GM15510 (cell line): ENCODE measurements around the gene GDI1.

ENCODE experiments used
- POLR2A ChIP-seq: IDR thresholded peaks from 3 replicates; pipeline ENCODE4 v1.6.1; 2011; ENCODE audit warnings: borderline replicate concordance; ENCODE audit not compliant: insufficient read length; ENCODE audit errors: extremely low read depth

The GDI1 gene

DNA sequence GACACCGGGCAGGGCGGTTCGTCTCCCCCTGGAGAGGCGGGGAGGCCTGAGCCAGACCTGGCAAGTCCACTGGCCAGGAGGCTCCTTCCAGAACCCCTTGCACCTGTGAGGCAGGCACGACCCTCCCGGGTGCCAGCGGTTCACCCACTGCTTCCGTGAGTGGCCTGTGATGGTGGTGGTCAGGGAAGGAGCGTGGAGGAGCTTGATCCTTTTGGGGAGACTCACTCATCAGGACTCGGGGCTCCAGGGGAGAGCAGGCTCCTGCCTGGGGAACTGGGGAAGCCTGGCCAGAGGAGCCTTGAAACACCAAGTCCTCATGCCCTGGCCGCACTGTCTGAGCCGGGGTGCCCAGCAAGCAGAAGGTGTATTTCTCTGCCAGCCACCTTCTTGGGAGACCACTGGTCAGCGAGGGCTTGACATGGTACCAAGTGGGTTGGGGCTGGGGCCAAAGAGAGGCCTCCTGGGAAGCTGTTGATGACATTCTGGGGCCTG lies 7.8 kb downstream of the GDI1 start:
- TF ChIP-seq POLR2A, result no peak

DNA sequence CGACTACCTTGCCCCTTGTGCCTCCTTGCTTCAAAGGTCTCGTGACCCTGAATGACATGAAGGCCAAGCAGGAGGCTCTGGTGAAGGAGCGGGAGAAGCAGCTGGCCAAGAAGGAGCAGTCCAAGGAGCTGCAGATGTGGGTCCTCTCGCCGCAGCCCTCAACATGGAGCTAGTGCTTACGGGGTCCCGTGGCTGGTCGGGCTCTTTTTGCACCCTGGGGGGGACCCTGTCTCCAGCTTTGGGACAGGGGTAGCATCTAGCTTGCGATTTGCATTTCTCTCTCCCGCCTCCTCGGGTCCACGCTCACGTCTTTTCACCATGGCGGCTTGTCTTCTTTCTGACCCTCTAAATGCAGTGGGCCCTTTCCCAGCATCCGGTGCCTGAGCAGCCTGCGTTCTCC lies 8.8 kb downstream of the GDI1 start:
- TF ChIP-seq POLR2A, result no peak

DNA sequence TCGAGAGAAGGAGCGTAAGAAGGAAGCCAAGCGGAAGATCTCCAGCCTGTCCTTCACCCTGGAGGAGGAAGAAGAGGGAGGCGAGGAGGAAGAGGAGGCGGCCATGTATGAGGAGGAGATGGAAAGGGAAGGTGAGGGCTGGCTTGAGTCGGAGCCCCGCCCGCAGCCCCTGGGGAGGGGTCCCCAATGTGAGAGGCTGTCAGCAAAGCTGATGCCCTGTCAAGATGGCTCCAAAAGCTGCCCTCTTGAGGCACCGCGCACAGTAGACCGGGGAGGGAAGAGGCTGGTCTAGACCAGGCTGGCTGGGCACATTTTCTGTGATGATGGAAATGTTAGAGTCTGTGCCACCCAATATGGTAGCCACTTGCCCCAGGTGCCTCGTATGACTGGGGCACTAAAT lies 9.5 kb downstream of the GDI1 start:
- no peak for TF ChIP-seq POLR2A

DNA sequence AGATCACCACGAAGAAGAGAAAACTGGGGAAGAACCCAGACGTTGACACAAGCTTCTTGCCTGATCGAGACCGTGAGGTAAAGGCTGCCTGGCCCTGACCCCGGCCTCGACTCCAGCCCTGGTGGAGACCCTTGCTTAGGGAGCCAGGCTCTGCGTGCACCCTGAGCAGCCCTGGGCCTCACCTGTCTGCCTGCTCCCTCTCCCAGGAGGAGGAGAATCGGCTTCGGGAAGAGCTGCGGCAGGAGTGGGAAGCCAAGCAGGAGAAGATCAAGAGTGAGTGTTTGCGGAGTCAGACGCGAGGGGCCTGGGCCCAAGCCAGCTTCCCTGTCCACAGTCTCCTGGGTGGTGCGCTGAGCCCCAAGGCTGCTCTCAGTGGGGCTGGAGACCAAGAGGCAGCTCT lies 11.5 kb downstream of the GDI1 start:
- TF ChIP-seq POLR2A, result no peak

DNA sequence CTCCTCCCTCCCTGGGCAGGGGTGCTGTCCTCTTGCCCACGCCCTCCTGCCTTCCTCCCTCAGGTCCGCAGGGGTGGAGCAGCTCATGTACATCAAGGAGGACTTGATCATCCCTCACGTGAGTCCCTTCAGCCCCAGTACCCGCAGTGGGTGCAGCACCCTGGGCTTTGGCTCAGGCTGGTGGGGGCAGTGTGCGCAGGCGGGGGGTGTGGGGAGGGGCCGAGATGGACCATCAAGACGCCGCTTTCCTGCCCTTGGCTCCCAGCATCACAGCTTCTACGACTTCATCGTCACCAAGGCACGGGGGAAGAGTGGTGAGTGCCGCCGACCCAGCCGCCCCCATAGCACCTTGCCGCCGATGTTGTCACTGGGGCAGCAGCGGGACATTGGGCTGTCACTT lies 12.7 kb downstream of the GDI1 start:
- no peak for TF ChIP-seq POLR2A

DNA sequence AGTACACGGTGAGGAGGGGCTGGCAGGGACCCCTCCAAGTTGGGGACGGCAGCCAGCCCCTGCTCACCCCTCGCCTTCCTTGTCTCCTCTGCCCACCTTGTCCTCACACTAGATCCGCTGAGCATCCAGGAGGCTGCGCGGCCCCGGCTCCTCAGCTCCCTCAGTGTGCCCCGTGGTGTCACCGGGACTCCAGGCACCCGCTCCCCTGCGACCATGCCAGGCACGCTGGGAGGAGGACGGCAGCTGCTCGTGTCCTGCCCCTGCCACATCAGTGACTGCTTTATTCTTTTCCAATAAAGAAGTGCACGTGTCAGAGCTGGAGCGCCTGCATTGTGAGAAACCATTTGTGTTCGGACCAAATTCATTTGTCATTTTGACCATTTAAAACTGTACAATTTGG lies 13.4 kb downstream of the GDI1 start:
- TF ChIP-seq POLR2A, result no peak

DNA sequence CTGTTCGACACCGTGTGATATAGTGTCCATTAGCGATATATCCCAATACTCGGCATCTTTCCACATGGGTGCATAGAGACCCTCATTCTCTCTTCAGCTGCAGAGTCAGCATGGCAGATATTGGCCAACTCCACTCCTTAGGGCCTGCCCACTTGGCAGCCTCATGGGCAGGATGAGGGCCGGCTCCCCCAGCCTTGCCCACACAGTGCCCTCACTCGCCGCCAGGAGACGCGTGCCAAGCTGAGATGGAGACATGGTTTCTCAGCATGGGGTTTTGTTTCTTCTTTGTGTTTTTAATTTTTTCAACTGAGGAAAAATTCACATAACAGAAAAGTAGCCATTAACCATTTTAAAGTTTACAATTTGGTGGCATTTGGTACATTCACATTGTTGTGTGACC lies 15.9 kb downstream of the GDI1 start:
- TF ChIP-seq POLR2A, result no peak

DNA sequence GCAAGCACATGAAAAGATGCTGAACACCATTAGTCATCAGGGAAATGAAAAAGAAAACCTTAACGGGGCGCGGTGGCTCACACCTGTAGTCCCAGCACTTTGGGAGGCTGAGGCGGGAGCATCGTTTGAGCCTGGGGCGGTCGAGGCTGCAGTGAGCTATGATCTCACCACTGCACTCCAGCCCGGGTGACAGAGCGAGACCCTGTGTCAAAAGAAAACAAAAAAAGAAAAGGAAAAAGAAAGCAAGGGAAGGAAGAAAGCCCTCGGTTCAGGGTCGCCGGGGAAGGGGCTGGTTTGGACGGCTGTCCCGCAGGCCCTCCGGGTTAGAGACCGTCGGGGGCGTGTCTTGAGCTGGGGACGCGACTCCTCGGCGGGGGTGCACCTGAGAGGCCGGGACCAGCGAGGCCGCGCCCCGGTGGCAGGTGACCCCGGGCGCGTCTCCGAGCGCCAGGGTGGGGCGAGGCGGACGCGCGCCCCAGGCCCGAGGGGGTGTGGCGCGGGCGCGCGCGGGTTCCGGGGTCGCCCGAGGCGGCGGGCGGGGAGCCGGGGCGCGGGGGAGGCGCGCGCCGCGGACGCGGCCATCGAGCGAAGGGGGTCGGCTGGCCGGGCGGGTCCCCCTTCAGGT lies 20.6 kb downstream of the GDI1 start:
- no peak for TF ChIP-seq POLR2A

DNA sequence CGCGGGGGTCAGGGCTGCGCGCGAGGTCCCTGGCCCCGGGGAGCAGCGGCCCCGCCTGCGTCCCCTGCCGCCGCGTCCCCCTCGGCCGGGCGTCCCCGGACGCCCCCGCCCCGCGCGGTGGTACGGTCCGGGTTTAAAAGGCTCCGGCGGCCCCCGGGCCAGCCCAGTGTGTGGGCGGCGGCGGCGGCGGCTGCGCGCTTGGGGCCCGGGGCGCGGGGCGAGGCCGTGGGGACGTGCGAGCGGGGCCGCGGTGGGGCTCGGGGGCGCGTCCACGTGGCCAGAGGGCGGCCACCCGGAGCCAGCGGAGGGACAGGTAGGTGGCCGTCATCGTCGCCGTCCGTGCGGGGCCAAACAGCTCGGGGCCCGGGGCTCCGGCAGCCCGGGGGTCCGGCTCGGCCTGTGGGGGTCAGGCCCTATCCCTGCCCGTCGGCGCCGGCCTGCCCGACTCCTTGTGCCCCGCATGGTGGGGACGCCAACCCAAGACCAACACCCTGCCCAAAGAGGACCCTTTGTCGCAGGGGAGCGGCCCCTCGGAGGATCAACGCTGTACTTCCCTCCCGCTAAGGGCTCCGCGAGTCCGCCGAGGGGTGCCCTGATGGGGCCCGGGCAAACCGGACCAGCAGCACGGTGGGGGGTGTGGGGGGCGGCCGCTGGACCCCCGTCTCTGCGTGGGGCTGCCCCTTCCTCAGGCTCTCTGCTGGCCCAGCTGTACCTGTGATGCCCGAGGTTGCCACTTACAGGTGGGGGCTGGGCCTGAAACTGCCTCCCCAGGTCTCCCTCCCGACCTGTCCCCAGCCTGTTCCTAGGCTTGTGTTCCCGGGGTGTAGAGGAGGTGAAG lies 21.4 kb downstream of the GDI1 start, which contains the start of gene PLXNA3:
Gene PLXNA3 (plus strand): TSS at position 166 of the 838 bp plus-strand sequence. CDS start 1,903 bp downstream, outside the sequence.
- peak; percentile 65 for TF ChIP-seq POLR2A

DNA sequence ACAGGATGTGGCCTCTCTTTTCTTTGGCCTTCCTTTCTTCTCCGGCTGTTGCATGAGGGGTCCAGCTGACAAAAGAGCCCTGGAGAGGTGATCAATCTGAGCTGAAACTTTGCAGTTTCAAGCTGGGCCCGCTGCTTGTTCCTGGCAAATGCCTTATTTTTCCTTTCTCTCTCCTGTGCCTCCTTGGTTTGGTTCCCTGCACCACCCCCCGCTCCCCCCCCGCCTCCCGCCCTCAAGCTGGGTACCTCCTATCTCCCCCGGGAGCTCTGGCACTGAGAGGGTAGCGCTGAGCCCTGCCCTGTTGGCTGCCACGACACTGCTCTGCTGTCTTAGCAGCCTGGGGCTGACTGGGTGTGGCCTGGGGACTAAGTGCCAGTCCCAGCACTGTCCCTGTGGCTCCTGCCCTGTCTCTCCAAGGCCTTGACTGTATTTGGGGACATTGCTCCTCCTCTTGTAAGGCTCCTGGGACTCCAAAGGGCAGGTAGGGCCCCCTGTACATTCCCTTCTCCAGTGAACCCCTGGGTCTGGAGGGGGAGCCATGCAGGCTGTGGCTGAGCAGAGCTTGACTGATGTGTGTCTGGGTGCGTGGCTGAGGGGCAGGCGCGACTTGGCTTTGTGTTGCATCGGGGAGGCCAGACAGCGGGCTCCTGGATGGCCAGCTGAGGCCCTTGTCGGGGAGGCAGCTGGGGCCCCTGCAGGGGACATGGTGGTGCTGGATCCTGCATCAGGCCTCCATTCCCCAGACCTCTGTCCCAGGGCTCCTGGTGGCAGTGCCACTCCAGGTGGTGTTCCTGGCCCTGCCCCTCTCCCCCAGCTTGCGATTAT lies 22.2 kb downstream of the GDI1 start:
- no peak for TF ChIP-seq POLR2A

DNA sequence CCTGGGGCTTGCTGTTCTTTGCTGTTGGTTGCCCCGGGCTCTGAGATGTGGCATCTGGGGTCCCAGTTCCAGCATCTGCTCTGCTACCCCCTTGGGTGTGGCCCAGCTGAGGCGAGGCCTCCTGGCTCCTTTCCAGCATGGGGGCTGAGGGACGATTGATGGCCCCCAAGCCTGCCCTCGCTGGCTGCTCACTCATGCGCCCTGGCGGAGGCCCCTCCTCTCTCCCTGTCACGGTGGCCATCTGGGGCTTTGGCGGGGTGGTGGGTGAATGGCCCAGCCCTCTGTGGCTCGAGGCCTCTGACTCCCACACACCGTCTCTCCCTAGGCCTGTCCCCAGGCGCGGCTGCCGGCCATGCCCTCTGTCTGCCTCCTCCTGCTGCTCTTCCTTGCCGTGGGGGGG lies 22.9 kb downstream of the GDI1 start:
- no peak for TF ChIP-seq POLR2A

DNA sequence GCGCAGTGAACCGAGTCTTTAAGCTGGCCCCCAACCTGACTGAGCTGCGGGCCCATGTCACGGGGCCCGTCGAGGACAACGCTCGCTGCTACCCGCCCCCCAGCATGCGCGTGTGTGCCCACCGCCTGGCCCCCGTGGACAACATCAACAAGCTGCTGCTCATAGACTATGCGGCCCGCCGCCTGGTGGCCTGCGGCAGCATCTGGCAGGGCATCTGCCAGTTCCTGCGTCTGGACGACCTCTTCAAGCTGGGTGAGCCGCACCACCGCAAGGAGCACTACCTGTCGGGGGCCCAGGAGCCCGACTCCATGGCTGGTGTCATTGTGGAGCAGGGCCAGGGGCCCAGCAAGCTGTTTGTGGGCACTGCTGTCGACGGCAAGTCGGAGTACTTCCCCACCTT lies 23.4 kb downstream of the GDI1 start:
- TF ChIP-seq POLR2A, result no peak

DNA sequence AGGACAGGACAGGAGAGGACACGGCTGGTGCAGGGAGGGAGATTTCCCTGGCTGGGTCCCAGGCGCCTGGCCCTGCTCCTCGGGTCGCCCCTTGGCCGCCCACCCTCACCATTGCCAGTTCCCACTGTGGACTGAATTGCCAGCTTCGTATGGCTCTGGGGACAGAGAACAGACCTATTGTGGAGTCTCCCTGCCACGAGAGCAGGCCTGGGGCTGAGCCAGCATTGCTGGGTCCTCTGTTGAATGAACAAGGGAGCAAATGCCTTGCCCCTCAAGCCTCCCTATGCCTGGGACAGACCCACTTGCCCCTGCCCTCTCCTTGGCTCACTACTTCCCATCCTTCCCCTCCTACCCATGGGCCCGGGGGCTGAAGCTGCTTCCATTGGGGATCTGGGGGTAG lies 25.4 kb downstream of the GDI1 start:
- TF ChIP-seq POLR2A, result no peak

DNA sequence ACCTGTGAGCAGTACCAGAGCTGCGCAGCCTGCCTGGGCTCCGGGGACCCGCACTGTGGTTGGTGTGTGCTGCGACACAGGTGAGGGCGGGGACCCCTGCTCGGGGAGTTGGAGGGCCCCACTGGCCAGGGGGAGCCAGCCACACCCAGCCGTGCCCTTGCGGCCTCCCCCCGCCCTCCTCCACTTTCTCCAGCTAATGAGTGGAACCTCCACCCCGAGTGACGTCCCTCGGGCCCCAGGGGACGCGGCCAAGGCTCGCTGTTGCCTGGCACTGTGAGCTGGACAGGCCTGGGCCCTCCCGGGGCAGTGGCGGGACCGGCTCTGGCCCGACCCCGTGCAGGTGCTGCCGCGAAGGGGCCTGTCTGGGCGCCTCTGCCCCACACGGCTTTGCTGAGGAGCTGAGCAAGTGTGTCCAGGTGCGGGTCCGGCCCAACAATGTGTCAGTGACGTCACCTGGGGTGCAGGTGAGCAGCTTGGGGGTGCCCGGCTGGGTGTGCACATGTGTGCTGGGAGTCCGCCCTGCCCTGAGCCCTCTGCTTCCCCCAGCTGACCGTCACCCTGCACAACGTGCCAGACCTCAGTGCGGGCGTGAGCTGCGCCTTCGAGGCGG lies 26.8 kb downstream of the GDI1 start:
- no peak for TF ChIP-seq POLR2A
